ENCODE measurements around the gene KIF6.

DNA sequence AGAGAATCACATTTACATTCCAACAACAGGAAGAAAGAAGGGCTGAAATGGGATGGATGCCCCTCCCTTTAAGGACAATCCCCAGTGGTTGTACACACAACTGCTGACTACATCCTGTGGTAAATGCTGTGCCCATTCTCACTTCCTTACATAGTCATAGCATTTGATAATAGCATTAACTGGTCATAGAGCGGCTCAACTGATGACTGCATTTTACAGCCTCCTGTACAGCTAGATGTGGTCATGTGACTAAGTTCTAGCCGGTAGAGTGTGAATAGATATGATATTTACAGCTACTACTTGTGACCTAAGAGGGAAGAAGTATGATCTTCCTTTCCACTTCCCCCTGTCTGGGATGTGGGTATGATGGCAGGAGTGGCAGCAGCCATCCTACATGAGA lies 435.7 kb downstream of the KIF6 start:
- no peak for TF ChIP-seq GATA2 (IDR thresholded peaks at IDR 0.05; ENCODE audit: low read depth, low read length)
- TF ChIP-seq GATA3 (IDR thresholded peaks at IDR 0.05; ENCODE audit: low read depth, low read length) = no peak

Measured in SH-SY5Y (cell line).